ENCODE measurements around the gene SCRN1. TPM values are rescaled to one million over a fixed set of nuclear protein-coding genes. Genes with fewer than 3 reads are reported as not detected.

Gene SCRN1
- total RNA-seq, 2 donors from 2014 or later: 20.2 to 33.3 TPM

- Histone ChIP-seq H3K4me1 (no peaks in the 10 kb centered on the region), H3K4me3 (no peak overlapping the region), H3K27me3 (no peaks in the 10 kb centered on the region), H3K9me3 (no peaks in the 10 kb centered on the region), H3K27ac (no peak overlapping the region), H3K36me3 (peaks cover 39% of the 10 kb centered on the region)
- no peak for DNase-seq (ENCODE audit: low spot score)
- TF ChIP-seq CTCF (IDR thresholded peaks at IDR 0.05): no peak
These were observed 54.5 kb downstream of the SCRN1 start for GRCh38 chr7:29935111-29935510.

- Histone ChIP-seq H3K4me3 (no peak overlapping the region), H3K27ac (no peak overlapping the region), H3K4me1 (no peaks in the 10 kb centered on the region), H3K9me3 (no peaks in the 10 kb centered on the region), H3K36me3 (no peaks in the 10 kb centered on the region), H3K27me3 (no peaks in the 10 kb centered on the region)
- TF ChIP-seq CTCF (IDR thresholded peaks at IDR 0.05): no peak
- no peak for DNase-seq (ENCODE audit: low spot score)
These were observed 60.4 kb downstream of the SCRN1 start for GRCh38 chr7:29929018-29929807.

GRCh38 chr7:29926741-29927140 lies 62.9 kb downstream of the SCRN1 start:
- H3K9me3 ChIP-seq: no peaks in the 10 kb centered on the region
- no peak for DNase-seq (ENCODE audit: low spot score)
- no peak for TF ChIP-seq CTCF (IDR thresholded peaks at IDR 0.05)
- H3K36me3 ChIP-seq: peaks cover 9% of the 10 kb centered on the region
- H3K4me3 ChIP-seq: no peak overlapping the region
- no peaks in the 10 kb centered on the region for H3K27me3 ChIP-seq
- no peak overlapping the region for H3K27ac ChIP-seq
- H3K4me1 ChIP-seq: no peaks in the 10 kb centered on the region

- H3K36me3 ChIP-seq: peaks cover 9% of the 10 kb centered on the region
- H3K4me3 ChIP-seq: no peak overlapping the region
- no peak for DNase-seq (ENCODE audit: low spot score)
These were observed 63.4 kb downstream of the SCRN1 start for GRCh38 chr7:29926216-29926615.

GRCh38 chr7:29924684-29925083 lies 64.9 kb downstream of the SCRN1 start:
- Histone ChIP-seq H3K9me3 (no peaks in the 10 kb centered on the region), H3K4me1 (no peaks in the 10 kb centered on the region), H3K36me3 (peaks cover 9% of the 10 kb centered on the region), H3K4me3 (no peak overlapping the region), H3K27me3 (no peaks in the 10 kb centered on the region), H3K27ac (no peak overlapping the region)
- TF ChIP-seq CTCF (IDR thresholded peaks at IDR 0.05): no peak
- DNase-seq (ENCODE audit: low spot score): no peak

More at GRCh38 chr7:29926216-29926615, 63.4 kb downstream of the SCRN1 start:
- Histone ChIP-seq H3K27me3 (no peaks in the 10 kb centered on the region), H3K9me3 (no peaks in the 10 kb centered on the region), H3K4me1 (no peaks in the 10 kb centered on the region), H3K27ac (no peak overlapping the region)
- TF ChIP-seq CTCF (IDR thresholded peaks at IDR 0.05): no peak

- no peak for TF ChIP-seq CTCF (IDR thresholded peaks at IDR 0.05)
- H3K4me3 ChIP-seq: no peak overlapping the region
- DNase-seq (ENCODE audit: low spot score): no peak
- peaks cover 11% of the 10 kb centered on the region for H3K36me3 ChIP-seq
- no peaks in the 10 kb centered on the region for H3K27me3 ChIP-seq
- no peaks in the 10 kb centered on the region for H3K4me1 ChIP-seq
- no peaks in the 10 kb centered on the region for H3K9me3 ChIP-seq
- no peak overlapping the region for H3K27ac ChIP-seq
These were observed 65.6 kb downstream of the SCRN1 start for GRCh38 chr7:29924006-29924405.
